Skeletal muscle cell (primary cell): Measurements from ENCODE around the gene FAM219B.

Experiments used
- DNase-seq: peaks from one replicate; pipeline ENCODE4 v3.0.0-alpha.2; 2010; ENCODE audit warnings: low read depth
- H3K4me3 ChIP-seq: 2 replicates; pipeline ENCODE4 v1.5.1; 2011; ENCODE audit warnings: low read depth, mild to moderate bottlenecking, control low read depth, low read length, moderate library complexity

Gene FAM219B

GRCh38 chr15:74857082-74857655 is 49.5 kb downstream of the FAM219B start:
- DNase-seq = no peak
- H3K4me3 ChIP-seq = no peak overlapping the region

GRCh38 chr15:74856537-74856936 is 50.1 kb downstream of the FAM219B start:
- no peak for DNase-seq
- no peak overlapping the region for H3K4me3 ChIP-seq

- no peak overlapping the region for H3K4me3 ChIP-seq
- no peak for DNase-seq
Observed at GRCh38 chr15:74855857-74856256, 50.8 kb downstream of the FAM219B start.

GRCh38 chr15:74854453-74855022 is 52.1 kb downstream of the FAM219B start:
- no peak for DNase-seq
- H3K4me3 ChIP-seq = no peak overlapping the region

GRCh38 chr15:74851960-74852359 is 54.7 kb downstream of the FAM219B start:
- H3K4me3 ChIP-seq = no peak overlapping the region
- DNase-seq = no peak

GRCh38 chr15:74850393-74850792 is 56.3 kb downstream of the FAM219B start:
- no peak for DNase-seq
- no peak overlapping the region for H3K4me3 ChIP-seq
